GM12878 (cell line): ENCODE data around the gene SP3. TPM values are rescaled to one million over a fixed set of nuclear protein-coding genes. Genes with fewer than 3 reads are reported as not detected.

Experiments
- ATAC-seq: fragments of 200-7000 bp; cut with Tn5 transposase; 3 replicates; pipeline ENCODE4 v1.9.1; 2020; ENCODE audit warnings: mild to moderate bottlenecking, moderate library complexity
- BruUV-seq: library from RNA; stranded (reverse); fragments of 400-500 nt; replicated peaks from 2 replicates; lab custom pipeline; 2021; lab: Mats Ljungman, UMichigan
- CTCF ChIA-PET: fragments of 300-600 bp; sonication (Branson Sonifier 250); formaldehyde crosslinking; extraction: SDS; loops from one replicate; lab custom pipeline; 2021; ENCODE audit warnings: inconsistent platforms; lab: Yijun Ruan, JAX
- POLR2A ChIA-PET: fragments of 350-600 bp; formaldehyde crosslinking; extraction: SDS; loops from one replicate; lab custom pipeline; 2021; ENCODE audit warnings: inconsistent platforms; lab: Charles Lee
- RAD21 ChIA-PET: fragments of 300-600 bp; sonication (Branson Sonifier 250); formaldehyde crosslinking; loops from one replicate; lab custom pipeline; 2023; ENCODE audit warnings: antibody characterized with exemption; ENCODE audit not compliant: unreplicated experiment; lab: Charles Lee
- SMC1A ChIA-PET: fragments of 300-600 bp; sonication (Branson Sonifier 250); formaldehyde crosslinking; loops from one replicate; lab custom pipeline; 2023; ENCODE audit not compliant: unreplicated experiment, uncharacterized antibody; lab: Charles Lee
- DNase-seq: peaks from one replicate; pipeline ENCODE4 v3.0.0-alpha.2; 2011; ENCODE audit warnings: low read depth, low spot score
- FAIRE-seq: peaks from 3 replicates; lab custom pipeline; 2011; peaks lifted over from hg19 to GRCh38; lab: Jason Lieb, UNC
- H2AFZ ChIP-seq: 2 replicates; pipeline ENCODE4 v1.6.0; 2011; ENCODE audit warnings: low read depth, low read length, control low read depth; ENCODE audit not compliant: control insufficient read depth
- H3K27ac ChIP-seq: 2 replicates; pipeline ENCODE4 v1.5.1; 2011; ENCODE audit warnings: control low read depth; ENCODE audit not compliant: control insufficient read depth, insufficient read depth
- H3K27me3 ChIP-seq, 2 experiments: replicated peaks in 1 of 2; 2 replicates each; pipeline versions ENCODE4 v1.6.0 to v1.6.1; 2011; ENCODE audit warnings: low read length in 1 of 2; ENCODE audit not compliant: control insufficient read depth in 2 of 2, insufficient read depth in 2 of 2
- H3K36me3 ChIP-seq, 2 experiments: 2 replicates each; pipeline ENCODE4 v1.5.1; 2011; ENCODE audit warnings: low read length in 1 of 2; ENCODE audit not compliant: control insufficient read depth in 2 of 2, insufficient read depth in 2 of 2
- H3K4me1 ChIP-seq: 2 replicates; pipeline ENCODE4 v1.6.1; 2011; ENCODE audit warnings: mild to moderate bottlenecking, low read length, moderate library complexity, mixed read lengths; ENCODE audit not compliant: control insufficient read depth, insufficient read depth
- H3K4me2 ChIP-seq: 2 replicates; pipeline ENCODE4 v1.6.0; 2011; ENCODE audit warnings: control low read depth; ENCODE audit not compliant: control insufficient read depth, insufficient read depth
- H3K4me3 ChIP-seq: fragments of 200-600 bp; sonication (generic); 2 replicates; pipeline ENCODE4 v1.5.1; 2016
- H3K79me2 ChIP-seq: 2 replicates; pipeline ENCODE4 v1.6.0; 2011; ENCODE audit warnings: low read length; ENCODE audit not compliant: control insufficient read depth, insufficient read depth
- H3K9ac ChIP-seq: 2 replicates; pipeline ENCODE4 v1.8.0; 2011; ENCODE audit warnings: low read length, control low read depth, mixed read lengths; ENCODE audit not compliant: control insufficient read depth, insufficient read depth
- H3K9me3 ChIP-seq: replicated peaks from 3 replicates; pipeline ENCODE4 v1.5.1; 2011; ENCODE audit warnings: mild to moderate bottlenecking, low read length; ENCODE audit not compliant: control insufficient read depth, insufficient read depth
- H4K20me1 ChIP-seq: 2 replicates; pipeline ENCODE4 v1.6.0; 2011; ENCODE audit not compliant: control insufficient read depth, insufficient read depth
- DPF2 ChIP-seq: fragments of 450-650 bp; IDR thresholded peaks from 2 replicates; pipeline ENCODE4 v1.6.1; 2017; ENCODE audit warnings: mild to moderate bottlenecking
- KDM1A ChIP-seq: fragments of 200-600 bp; sonication (generic); IDR thresholded peaks from 2 replicates; pipeline ENCODE4 v1.6.1; 2016; ENCODE audit warnings: borderline replicate concordance
- MEF2B ChIP-seq: fragments of 450-650 bp; IDR thresholded peaks from 2 replicates; pipeline ENCODE4 v1.6.1; 2018; ENCODE audit warnings: mild to moderate bottlenecking, moderate library complexity; ENCODE audit not compliant: partially characterized antibody, poor library complexity, severe bottlenecking
- NFXL1 ChIP-seq: fragments of 450-650 bp; IDR thresholded peaks from 2 replicates; pipeline ENCODE4 v1.6.1; 2017; ENCODE audit warnings: antibody characterized with exemption, mild to moderate bottlenecking, borderline replicate concordance
- NR2C1 ChIP-seq: fragments of 450-650 bp; IDR thresholded peaks from 2 replicates; pipeline ENCODE4 v1.6.1; 2017; ENCODE audit warnings: antibody characterized with exemption, mild to moderate bottlenecking, moderate library complexity
- RB1 ChIP-seq: fragments of 450-650 bp; formaldehyde crosslinking; IDR thresholded peaks from 2 replicates; pipeline ENCODE4 v1.6.1; 2017; ENCODE audit warnings: mild to moderate bottlenecking, borderline replicate concordance
- SMARCA5 ChIP-seq: fragments of 450-650 bp; IDR thresholded peaks from 2 replicates; pipeline ENCODE4 v1.6.1; 2017; ENCODE audit warnings: mild to moderate bottlenecking
- TBL1XR1 ChIP-seq: IDR thresholded peaks from 2 replicates; pipeline ENCODE4 v1.6.1; 2012; ENCODE audit warnings: low read depth, low read length, improper control_type of control experiment
- TCF3 ChIP-seq: IDR thresholded peaks from 2 replicates; pipeline ENCODE4 v1.6.1; 2012; ENCODE audit warnings: low read depth, mild to moderate bottlenecking, low read length, borderline replicate concordance; ENCODE audit not compliant: insufficient read depth
- WRNIP1 ChIP-seq: IDR thresholded peaks from 2 replicates; pipeline ENCODE4 v1.6.1; 2011; ENCODE audit warnings: low read depth, low read length, improper control_type of control experiment, borderline replicate concordance
- ZNF217 ChIP-seq: fragments of 450-650 bp; IDR thresholded peaks from 2 replicates; pipeline ENCODE4 v1.6.1; 2017; ENCODE audit warnings: antibody characterized with exemption, mild to moderate bottlenecking
- ZNF384 ChIP-seq: IDR thresholded peaks from 2 replicates; pipeline ENCODE4 v1.6.1; 2012; ENCODE audit warnings: low read depth, mild to moderate bottlenecking, low read length, improper control_type of control experiment, borderline replicate concordance
- ZNF622 ChIP-seq: fragments of 450-650 bp; IDR thresholded peaks from 2 replicates; pipeline ENCODE4 v1.6.1; 2017; ENCODE audit warnings: mild to moderate bottlenecking, inconsistent platforms
- WGBS: methylation state at CpG from one replicate; pipeline ENCODE4 v1.1.6; 2016; ENCODE audit warnings: low lambda C conversion rate; ENCODE audit not compliant: insufficient replicate concordance, insufficient coverage; ENCODE audit errors: missing lambda C conversion rate; 5-methylcytosine and 5-hydroxymethylcytosine counted together
- in situ Hi-C: fragments of 300-500 bp; cut with MboI; formaldehyde crosslinking; loops from 9 replicates; pipeline ENCODE4 v1.14.3; 2018; ENCODE audit warnings: mixed read lengths
- intact Hi-C: fragments of 100-400 bp; cut with micrococcal nuclease; formaldehyde crosslinking; loops from one replicate; pipeline ENCODE4 v1.14.2; 2022; ENCODE audit not compliant: unreplicated experiment
- polyA plus RNA-seq, 11 experiments: library from polyadenylated mRNA; depleted of rRNA in 4 of 11; unstranded in 6 of 11; stranded (reverse) in 5 of 11; fragments of >200 nt; fragmentation: Nextera tagmentation in 4 of 11; fragmentation: Illumina TruSeq in 1 of 11; extraction: Ambion mirVana in 4 of 11; extraction: Trizol in 1 of 11; gene quantifications; 1 replicate in 1 of 11; 2 replicates in 10 of 11; pipeline versions ENCODE4 v1.2.1 to v1.2.3, GENCODE V29; 2011 to 2016; ENCODE audit warnings: inconsistent platforms in 2 of 11, missing spikeins in 2 of 11, low read depth in 1 of 11
- total RNA-seq, 4 experiments: library from RNA; depleted of rRNA in 3 of 4; stranded (reverse); fragments of >200 nt in 3 of 4; fragmentation: Illumina TruSeq in 1 of 4; extraction: Trizol in 1 of 4; gene quantifications; 2 replicates each; pipeline versions ENCODE4 v1.2.1 to v1.2.3, GENCODE V29; 2013 to 2021
- TF ChIP-seq, protein P1 (sequence below): fragments of 450-650 bp; IDR thresholded peaks from 2 replicates; pipeline ENCODE4 v1.6.1; 2014; ENCODE audit warnings: mild to moderate bottlenecking
- TF ChIP-seq, protein P2 (sequence below): IDR thresholded peaks from 2 replicates; pipeline ENCODE4 v1.6.1; 2012; ENCODE audit warnings: low read length, inconsistent platforms
- TF ChIP-seq, protein P3 (sequence below): fragments of 450-650 bp; IDR thresholded peaks from 2 replicates; pipeline ENCODE4 v1.6.1; 2017; ENCODE audit warnings: borderline replicate concordance

The SP3 gene
- total and polyA plus RNA-seq, 10 of the 15 experiments (the other 5 are each of a cell fraction or from before 2014, with no cell fraction given) = 9.9 to 87.6 (median 52.4) TPM

DNA sequence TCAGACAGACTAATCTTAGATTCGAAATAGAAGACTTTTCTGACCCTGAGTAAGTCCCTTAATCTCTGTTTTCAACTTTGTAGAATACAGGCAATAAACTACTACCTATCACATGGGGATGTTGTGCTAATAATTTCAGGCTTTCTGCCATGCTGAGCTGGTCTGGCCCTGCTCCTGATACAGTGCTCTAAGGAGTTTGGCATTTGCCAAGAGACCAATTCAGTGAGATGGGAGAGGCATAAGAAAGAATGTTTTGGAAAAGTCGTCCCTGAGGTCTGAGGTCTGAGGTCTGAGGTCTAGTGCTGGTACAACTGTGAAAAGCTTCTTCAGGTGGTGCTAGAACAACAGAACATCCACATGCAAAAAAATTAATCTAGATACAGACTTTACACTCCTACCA is 35.9 kb upstream of the SP3 start:
- Histone ChIP-seq H3K27me3 (no peaks in the 10 kb centered on the region), H4K20me1 (no peaks in the 10 kb centered on the region), H3K9me3 (no peaks in the 10 kb centered on the region), H3K79me2 (no peaks in the 10 kb centered on the region), H3K27ac (no peak overlapping the region), H3K4me3 (no peak overlapping the region), H3K9ac (no peak overlapping the region), H3K4me1 (peaks cover 7% of the 10 kb centered on the region), H2AFZ (no peak overlapping the region), H3K36me3 (no peaks in the 10 kb centered on the region), H3K4me2 (no peak overlapping the region)
- DNase-seq = no peak
- RAD21 ChIA-PET = no interaction called here
- SMC1A ChIA-PET = no interaction called here
- in situ Hi-C loops (no loop called here), intact Hi-C loops (no loop called here)
- no peak for TF ChIP-seq ZNF622
- TF ChIP-seq ZNF217 = no peak
- TF ChIP-seq, protein P1, sequence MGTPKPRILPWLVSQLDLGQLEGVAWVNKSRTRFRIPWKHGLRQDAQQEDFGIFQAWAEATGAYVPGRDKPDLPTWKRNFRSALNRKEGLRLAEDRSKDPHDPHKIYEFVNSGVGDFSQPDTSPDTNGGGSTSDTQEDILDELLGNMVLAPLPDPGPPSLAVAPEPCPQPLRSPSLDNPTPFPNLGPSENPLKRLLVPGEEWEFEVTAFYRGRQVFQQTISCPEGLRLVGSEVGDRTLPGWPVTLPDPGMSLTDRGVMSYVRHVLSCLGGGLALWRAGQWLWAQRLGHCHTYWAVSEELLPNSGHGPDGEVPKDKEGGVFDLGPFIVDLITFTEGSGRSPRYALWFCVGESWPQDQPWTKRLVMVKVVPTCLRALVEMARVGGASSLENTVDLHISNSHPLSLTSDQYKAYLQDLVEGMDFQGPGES = no peak
- POLR2A ChIA-PET = interaction anchor here (0.6 kb wide), 1 partner anchor 63 kb away, joined by 10 read pairs; no protein-coding TSS in a partner anchor
- CTCF ChIA-PET = no interaction called here
- 45% methylated on average over 2 of the region's 2 CpGs for WGBS
- no TSS peak for BruUV-seq
- no peak for ATAC-seq
- FAIRE-seq = no peak

DNA sequence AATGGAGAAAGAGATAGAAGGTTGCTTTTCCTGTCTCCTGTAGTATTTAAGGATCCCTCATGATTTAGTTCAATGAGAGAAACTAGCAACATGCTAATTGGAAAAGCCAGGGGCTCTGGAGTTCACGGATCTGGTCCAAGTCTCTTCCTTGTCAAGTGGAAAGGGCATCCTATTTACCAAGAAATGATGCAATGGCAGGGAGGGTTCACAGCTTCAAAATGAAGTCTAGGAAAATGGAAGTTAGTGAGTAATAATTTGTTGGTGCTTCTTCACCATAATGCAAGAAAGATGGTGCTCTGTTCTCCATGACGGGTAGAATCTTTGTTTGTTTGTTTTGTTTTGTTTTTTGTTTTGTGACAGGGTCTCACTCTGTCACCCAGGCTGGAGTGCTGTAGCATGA is 34.6 kb upstream of the SP3 start:
- Histone ChIP-seq H2AFZ (no peak overlapping the region), H3K4me3 (no peak overlapping the region), H3K4me1 (peaks cover 7% of the 10 kb centered on the region), H3K4me2 (no peak overlapping the region), H3K9me3 (no peaks in the 10 kb centered on the region), H3K9ac (no peak overlapping the region), H3K79me2 (no peaks in the 10 kb centered on the region), H3K36me3 (no peaks in the 10 kb centered on the region), H3K27ac (no peak overlapping the region), H4K20me1 (no peaks in the 10 kb centered on the region)
- ChIA-PET POLR2A (no interaction called here), RAD21 (no interaction called here), CTCF (interaction anchor here (1.8 kb wide), 1 partner anchor 20 kb away, joined by 4 read pairs; no protein-coding TSS in a partner anchor)
- DNase-seq = no peak
- intact Hi-C loops (no loop called here), in situ Hi-C loops (no loop called here)
- ATAC-seq = no peak
- WGBS = 94% methylated on average over 2 of the region's 2 CpGs
- FAIRE-seq = no peak
- TF ChIP-seq, protein P2, sequence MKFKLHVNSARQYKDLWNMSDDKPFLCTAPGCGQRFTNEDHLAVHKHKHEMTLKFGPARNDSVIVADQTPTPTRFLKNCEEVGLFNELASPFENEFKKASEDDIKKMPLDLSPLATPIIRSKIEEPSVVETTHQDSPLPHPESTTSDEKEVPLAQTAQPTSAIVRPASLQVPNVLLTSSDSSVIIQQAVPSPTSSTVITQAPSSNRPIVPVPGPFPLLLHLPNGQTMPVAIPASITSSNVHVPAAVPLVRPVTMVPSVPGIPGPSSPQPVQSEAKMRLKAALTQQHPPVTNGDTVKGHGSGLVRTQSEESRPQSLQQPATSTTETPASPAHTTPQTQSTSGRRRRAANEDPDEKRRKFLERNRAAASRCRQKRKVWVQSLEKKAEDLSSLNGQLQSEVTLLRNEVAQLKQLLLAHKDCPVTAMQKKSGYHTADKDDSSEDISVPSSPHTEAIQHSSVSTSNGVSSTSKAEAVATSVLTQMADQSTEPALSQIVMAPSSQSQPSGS = no peak
- TF ChIP-seq ZNF384 = no peak
- TF ChIP-seq TBL1XR1 = no peak
- no peak for TF ChIP-seq TCF3
- TF ChIP-seq DPF2 = no peak
- TF ChIP-seq NFXL1 = no peak
- TF ChIP-seq, protein P3, sequence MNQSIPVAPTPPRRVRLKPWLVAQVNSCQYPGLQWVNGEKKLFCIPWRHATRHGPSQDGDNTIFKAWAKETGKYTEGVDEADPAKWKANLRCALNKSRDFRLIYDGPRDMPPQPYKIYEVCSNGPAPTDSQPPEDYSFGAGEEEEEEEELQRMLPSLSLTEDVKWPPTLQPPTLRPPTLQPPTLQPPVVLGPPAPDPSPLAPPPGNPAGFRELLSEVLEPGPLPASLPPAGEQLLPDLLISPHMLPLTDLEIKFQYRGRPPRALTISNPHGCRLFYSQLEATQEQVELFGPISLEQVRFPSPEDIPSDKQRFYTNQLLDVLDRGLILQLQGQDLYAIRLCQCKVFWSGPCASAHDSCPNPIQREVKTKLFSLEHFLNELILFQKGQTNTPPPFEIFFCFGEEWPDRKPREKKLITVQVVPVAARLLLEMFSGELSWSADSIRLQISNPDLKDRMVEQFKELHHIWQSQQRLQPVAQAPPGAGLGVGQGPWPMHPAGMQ = no peak
- TF ChIP-seq SMARCA5 = no peak
- TF ChIP-seq KDM1A = no peak
- no peak for TF ChIP-seq WRNIP1
- no peak for TF ChIP-seq ZNF217
- TF ChIP-seq RB1 = no peak
- no peak for TF ChIP-seq NR2C1
- TF ChIP-seq MEF2B = no peak
- TF ChIP-seq, all 136 proteins: peak for 0
- BruUV-seq = no TSS peak
- SMC1A ChIA-PET = no interaction called here
- H3K27me3 ChIP-seq = no peaks in the 10 kb centered on the region
